HCT116 (cell line): ENCODE results near the gene MZT2A. TPM values are rescaled to one million over a fixed set of nuclear protein-coding genes. Genes with fewer than 3 reads are reported as not detected.

Source experiments
- ATAC-seq: fragments of 200-7000 bp; cut with Tn5 transposase; 2 replicates; pipeline ENCODE4 v1.9.1; 2020; ENCODE audit warnings: mild to moderate bottlenecking, moderate library complexity
- BruUV-seq: library from RNA; stranded (reverse); fragments of 400-500 nt; replicated peaks from 2 replicates; lab custom pipeline; 2021; lab: Mats Ljungman, UMichigan
- CTCF ChIA-PET: fragments of 300-600 bp; sonication (Branson Sonifier 250); formaldehyde crosslinking; loops from one replicate; lab custom pipeline; 2021; ENCODE audit warnings: antibody characterized with exemption; lab: Charles Lee
- POLR2A ChIA-PET: fragments of 300-600, 350-600 bp; sonication (Branson Sonifier 250); formaldehyde crosslinking; loops from one replicate; lab custom pipeline; 2021; ENCODE audit warnings: antibody characterized with exemption; lab: Charles Lee
- RAD21 ChIA-PET, 2 experiments: fragments of 300-600 bp; sonication (Branson Sonifier 250); formaldehyde crosslinking; loops; one replicate each; lab custom pipeline; 2023; ENCODE audit warnings: low total read pairs in 2 of 2; ENCODE audit not compliant: uncharacterized antibody in 2 of 2, unreplicated experiment in 2 of 2, low non-redundant PET in 1 of 2; lab: Charles Lee
- DNase-seq: peaks from one replicate; pipeline ENCODE4 v3.0.0-alpha.2; 2010; ENCODE audit warnings: low read depth, low spot score
- H2AFZ ChIP-seq: fragments of 200-600 bp; shearing (Covaris generic), sonication (generic); 2 replicates; pipeline ENCODE4 v1.6.1; 2017; ENCODE audit warnings: low read depth, mixed run types, mixed read lengths, antibody characterized with exemption, low read length; ENCODE audit not compliant: poor library complexity, severe bottlenecking
- H3K27ac ChIP-seq: 2 replicates; pipeline ENCODE4 v1.5.1; 2012; ENCODE audit warnings: low read depth, low read length
- H3K27me3 ChIP-seq: fragments of 200-600 bp; sonication (generic); 2 replicates; pipeline ENCODE4 v1.6.1; 2016; ENCODE audit warnings: mixed run types, low read length, mixed read lengths; ENCODE audit not compliant: insufficient read depth
- H3K36me3 ChIP-seq, 2 experiments: fragments of 200-500 bp in 1 of 2; fragments of 200-600 bp in 1 of 2; sonication (Bioruptor generic) in 1 of 2; sonication (generic) in 1 of 2; 2 replicates each; pipeline versions ENCODE4 v1.5.1 to v1.6.1; 2014 to 2016; ENCODE audit warnings: low read length in 2 of 2, inconsistent platforms in 1 of 2, mixed read lengths in 1 of 2, mixed run types in 1 of 2; ENCODE audit not compliant: insufficient read depth in 2 of 2, control insufficient read depth in 1 of 2
- H3K4me1 ChIP-seq, 2 experiments: fragments of 200-600 bp in 1 of 2; sonication (generic) in 1 of 2; 2 replicates each; pipeline versions ENCODE4 v1.5.1 to v1.6.1; 2012 to 2017; ENCODE audit warnings: low read length in 2 of 2, inconsistent platforms in 1 of 2, mild to moderate bottlenecking in 1 of 2, mixed read lengths in 1 of 2, mixed run types in 1 of 2, moderate library complexity in 1 of 2; ENCODE audit not compliant: insufficient read depth in 2 of 2, control insufficient read depth in 1 of 2
- H3K4me2 ChIP-seq: fragments of 200-600 bp; sonication (generic); 2 replicates; pipeline ENCODE4 v1.6.1; 2017; ENCODE audit warnings: mixed run types, low read length, mixed read lengths
- H3K4me3 ChIP-seq, 2 experiments: fragments of 200-600 bp in 1 of 2; sonication (generic) in 1 of 2; replicated peaks in 1 of 2; 2 replicates each; pipeline ENCODE4 v1.5.1; 2011 to 2016; ENCODE audit warnings: low read length in 2 of 2, control low read depth in 1 of 2, low read depth in 1 of 2, mild to moderate bottlenecking in 1 of 2, mixed read lengths in 1 of 2, mixed run types in 1 of 2
- H3K79me2 ChIP-seq: fragments of 200-600 bp; sonication (generic); 2 replicates; pipeline ENCODE4 v1.6.1; 2017; ENCODE audit warnings: mild to moderate bottlenecking, mixed run types, low read length, moderate library complexity, mixed read lengths; ENCODE audit not compliant: insufficient read depth
- H3K9ac ChIP-seq: fragments of 200-600 bp; sonication (generic); 2 replicates; pipeline ENCODE4 v1.6.1; 2016; ENCODE audit warnings: low read length, mixed read lengths
- H3K9me2 ChIP-seq: fragments of 200-600 bp; sonication (generic), shearing (Covaris generic); 2 replicates; pipeline ENCODE4 v1.6.1; 2017; ENCODE audit warnings: mixed run types, mild to moderate bottlenecking, moderate library complexity; ENCODE audit not compliant: insufficient read depth
- H3K9me3 ChIP-seq, 2 experiments: fragments of 200-500 bp in 1 of 2; fragments of 200-600 bp in 1 of 2; sonication (Bioruptor generic) in 1 of 2; sonication (generic) in 1 of 2; 2 replicates each; pipeline ENCODE4 v1.6.1; 2014 to 2017; ENCODE audit warnings: low read length in 2 of 2, mixed read lengths in 2 of 2, inconsistent platforms in 1 of 2, low read depth in 1 of 2, mild to moderate bottlenecking in 1 of 2, mixed run types in 1 of 2, moderate library complexity in 1 of 2; ENCODE audit not compliant: control insufficient read depth in 1 of 2, insufficient read depth in 1 of 2
- H4K20me1 ChIP-seq: fragments of 200-600 bp; sonication (generic), shearing (Covaris generic); 2 replicates; pipeline ENCODE4 v1.6.1; 2017; ENCODE audit warnings: mixed run types, mild to moderate bottlenecking, moderate library complexity; ENCODE audit not compliant: insufficient read depth
- EZH2 ChIP-seq: fragments of 200-600 bp; sonication (generic); IDR thresholded peaks from 2 replicates; pipeline ENCODE4 v1.6.1; 2017; ENCODE audit warnings: antibody characterized with exemption, mixed run types
- ZFX ChIP-seq: fragments of 450-650 bp; IDR thresholded peaks from 2 replicates; pipeline ENCODE4 v1.6.1; 2017
- intact Hi-C: fragments of 100-400 bp; cut with micrococcal nuclease; formaldehyde crosslinking; loops from 2 replicates; pipeline ENCODE4 v1.10.0; 2022
- total RNA-seq: library from RNA; stranded (reverse); gene quantifications from one replicate; pipeline ENCODE4 v1.2.1, GENCODE V29; 2021; ENCODE audit not compliant: unreplicated experiment
- TF ChIP-seq, protein P1 (sequence below): IDR thresholded peaks from 2 replicates; pipeline ENCODE4 v1.6.1; 2011; ENCODE audit warnings: mild to moderate bottlenecking, low read length, moderate library complexity; ENCODE audit not compliant: insufficient replicate concordance; ENCODE audit errors: extremely low read depth

MZT2A gene
- total RNA-seq, 1 experiment from 2014 or later: 203 TPM

DNA sequence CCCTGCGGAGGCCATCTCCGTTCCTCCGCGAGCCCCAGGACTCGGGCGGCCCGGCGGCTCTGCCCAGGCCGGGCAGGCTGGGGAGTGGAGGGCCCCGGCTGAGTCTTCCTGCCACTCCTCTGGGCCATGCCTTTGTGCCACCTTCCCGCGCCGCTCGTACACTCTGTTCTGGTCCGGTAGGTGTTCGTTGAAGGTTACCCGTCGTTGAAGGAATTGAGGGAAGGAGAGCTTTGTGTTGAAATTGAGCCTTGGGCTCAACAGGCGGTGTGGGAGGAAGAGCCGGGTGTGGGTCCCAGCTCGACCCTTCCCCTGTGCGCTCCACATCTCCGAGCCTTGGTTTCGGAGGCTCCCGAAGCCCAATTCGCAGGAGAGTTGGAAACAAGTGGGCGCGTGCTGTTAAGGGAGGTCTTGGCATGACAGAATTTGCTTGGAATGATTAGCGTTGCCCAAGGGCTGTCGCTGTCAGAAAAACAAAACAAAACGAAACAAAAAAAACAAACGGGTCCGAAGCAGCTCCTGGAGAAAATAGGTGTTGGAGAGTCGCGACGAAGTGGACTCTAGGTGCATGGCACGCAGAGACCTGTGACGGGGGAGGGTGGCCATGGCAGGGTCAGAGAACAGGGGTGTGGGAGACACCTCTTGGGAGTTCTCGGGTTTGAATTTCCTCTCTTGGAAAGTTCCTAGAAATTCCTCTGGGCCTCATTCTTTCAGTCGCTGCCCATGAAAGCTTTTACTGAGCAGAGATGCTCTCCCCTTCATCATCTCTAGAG lies 1.2 kb upstream of the MZT2A start:
- Histone ChIP-seq H3K9me2 (no peaks in the 10 kb centered on the region), H3K4me2 (peak overlapping the region; percentile 93), H3K4me3 (peak overlapping the region; percentile 90 to 93), H3K9me3 (no peaks in the 10 kb centered on the region), H2AFZ (no peak overlapping the region), H3K27me3 (no peaks in the 10 kb centered on the region), H3K79me2 (peaks cover 83% of the 10 kb centered on the region), H4K20me1 (no peaks in the 10 kb centered on the region), H3K4me1 (peaks cover 2 to 26% of the 10 kb centered on the region in 2 experiments; a peak in 2 of 4 replicates), H3K9ac (peak overlapping the region; percentile 96), H3K36me3 (peaks cover 0 to 9% of the 10 kb centered on the region in 2 experiments; a peak in 1 of 4 replicates), H3K27ac (peak overlapping the region; percentile 84)
- ATAC-seq: peak; percentile 32
- intact Hi-C loops: loop anchor here (2.0 kb wide), 1 partner anchor 339 kb away; no protein-coding TSS in a partner anchor
- POLR2A ChIA-PET: no interaction called here
- no peak for DNase-seq
- TF ChIP-seq ZFX: peak; percentile 27; the same call in 1 of the 2 replicates
- TF ChIP-seq, protein P1, sequence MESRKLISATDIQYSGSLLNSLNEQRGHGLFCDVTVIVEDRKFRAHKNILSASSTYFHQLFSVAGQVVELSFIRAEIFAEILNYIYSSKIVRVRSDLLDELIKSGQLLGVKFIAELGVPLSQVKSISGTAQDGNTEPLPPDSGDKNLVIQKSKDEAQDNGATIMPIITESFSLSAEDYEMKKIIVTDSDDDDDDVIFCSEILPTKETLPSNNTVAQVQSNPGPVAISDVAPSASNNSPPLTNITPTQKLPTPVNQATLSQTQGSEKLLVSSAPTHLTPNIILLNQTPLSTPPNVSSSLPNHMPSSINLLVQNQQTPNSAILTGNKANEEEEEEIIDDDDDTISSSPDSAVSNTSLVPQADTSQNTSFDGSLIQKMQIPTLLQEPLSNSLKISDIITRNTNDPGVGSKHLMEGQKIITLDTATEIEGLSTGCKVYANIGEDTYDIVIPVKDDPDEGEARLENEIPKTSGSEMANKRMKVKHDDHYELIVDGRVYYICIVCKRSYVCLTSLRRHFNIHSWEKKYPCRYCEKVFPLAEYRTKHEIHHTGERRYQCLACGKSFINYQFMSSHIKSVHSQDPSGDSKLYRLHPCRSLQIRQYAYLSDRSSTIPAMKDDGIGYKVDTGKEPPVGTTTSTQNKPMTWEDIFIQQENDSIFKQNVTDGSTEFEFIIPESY: no peak
- TF ChIP-seq EZH2: no peak
- TSS peak; percentile 70 for BruUV-seq
- CTCF ChIA-PET: interaction anchor here (0.6 to 1.0 kb wide), 9 partner anchors 12 to 696 kb away, joined by 3 to 5 read pairs (median 3); no protein-coding TSS in a partner anchor
- RAD21 ChIA-PET: no interaction called here
